Osteoblast (primary cell): ENCODE results near the gene PHLDA3. TPM values are rescaled to one million over a fixed set of nuclear protein-coding genes. Genes with fewer than 3 reads are reported as not detected.

Experiments
- DNase-seq: peaks from one replicate; pipeline ENCODE4 v3.0.0; 2011; ENCODE audit warnings: low spot score, mixed read lengths; ENCODE audit not compliant: insufficient read length; ENCODE audit errors: missing footprints
- H2AFZ ChIP-seq: 2 replicates; pipeline ENCODE4 v1.6.0; 2011; ENCODE audit warnings: mild to moderate bottlenecking, low read length
- H3K27ac ChIP-seq: 2 replicates; pipeline ENCODE4 v1.5.1; 2011; ENCODE audit warnings: mild to moderate bottlenecking, low read depth, low read length, moderate library complexity
- H3K27me3 ChIP-seq: 2 replicates; pipeline ENCODE4 v1.6.0; 2012; ENCODE audit warnings: mild to moderate bottlenecking, control low read depth, inconsistent platforms, low read length, moderate library complexity; ENCODE audit not compliant: insufficient read depth
- H3K36me3 ChIP-seq: 2 replicates; pipeline ENCODE4 v1.5.1; 2011; ENCODE audit warnings: mild to moderate bottlenecking, low read length, control low read depth, moderate library complexity; ENCODE audit not compliant: insufficient read depth
- H3K4me1 ChIP-seq: 2 replicates; pipeline ENCODE4 v1.5.1; 2011; ENCODE audit warnings: mild to moderate bottlenecking, low read length, control low read depth, moderate library complexity; ENCODE audit not compliant: insufficient read depth
- H3K4me2 ChIP-seq: 2 replicates; pipeline ENCODE4 v1.6.0; 2011; ENCODE audit warnings: mild to moderate bottlenecking, low read length; ENCODE audit not compliant: insufficient read depth
- H3K4me3 ChIP-seq: fragments of 200-600 bp; sonication (generic); 3 replicates; pipeline ENCODE4 v1.5.1; 2012; ENCODE audit warnings: mild to moderate bottlenecking, low read length, inconsistent platforms; ENCODE audit not compliant: insufficient read depth
- H3K79me2 ChIP-seq: 2 replicates; pipeline ENCODE4 v1.6.0; 2012; ENCODE audit warnings: mild to moderate bottlenecking, low read length, control low read depth, inconsistent platforms; ENCODE audit not compliant: insufficient read depth
- H3K9me3 ChIP-seq: 2 replicates; pipeline ENCODE4 v1.5.1; 2011; ENCODE audit warnings: low read depth, low read length, control low read depth
- H4K20me1 ChIP-seq: 2 replicates; pipeline ENCODE4 v1.6.0; 2012; ENCODE audit warnings: mild to moderate bottlenecking, low read length, control low read depth; ENCODE audit not compliant: insufficient read depth
- total RNA-seq: library from RNA; depleted of rRNA; stranded (reverse); fragments of >200 nt; gene quantifications from 2 replicates; pipeline ENCODE4 v1.2.3, GENCODE V29; 2012
- TF ChIP-seq, protein P1 (sequence below): IDR thresholded peaks from 2 replicates; pipeline ENCODE4 v1.5.1; 2011; ENCODE audit warnings: mild to moderate bottlenecking, low read depth, low read length, moderate library complexity; ENCODE audit errors: extremely low read depth

Gene PHLDA3
- total RNA-seq, 1 donor = 116 TPM

DNA sequence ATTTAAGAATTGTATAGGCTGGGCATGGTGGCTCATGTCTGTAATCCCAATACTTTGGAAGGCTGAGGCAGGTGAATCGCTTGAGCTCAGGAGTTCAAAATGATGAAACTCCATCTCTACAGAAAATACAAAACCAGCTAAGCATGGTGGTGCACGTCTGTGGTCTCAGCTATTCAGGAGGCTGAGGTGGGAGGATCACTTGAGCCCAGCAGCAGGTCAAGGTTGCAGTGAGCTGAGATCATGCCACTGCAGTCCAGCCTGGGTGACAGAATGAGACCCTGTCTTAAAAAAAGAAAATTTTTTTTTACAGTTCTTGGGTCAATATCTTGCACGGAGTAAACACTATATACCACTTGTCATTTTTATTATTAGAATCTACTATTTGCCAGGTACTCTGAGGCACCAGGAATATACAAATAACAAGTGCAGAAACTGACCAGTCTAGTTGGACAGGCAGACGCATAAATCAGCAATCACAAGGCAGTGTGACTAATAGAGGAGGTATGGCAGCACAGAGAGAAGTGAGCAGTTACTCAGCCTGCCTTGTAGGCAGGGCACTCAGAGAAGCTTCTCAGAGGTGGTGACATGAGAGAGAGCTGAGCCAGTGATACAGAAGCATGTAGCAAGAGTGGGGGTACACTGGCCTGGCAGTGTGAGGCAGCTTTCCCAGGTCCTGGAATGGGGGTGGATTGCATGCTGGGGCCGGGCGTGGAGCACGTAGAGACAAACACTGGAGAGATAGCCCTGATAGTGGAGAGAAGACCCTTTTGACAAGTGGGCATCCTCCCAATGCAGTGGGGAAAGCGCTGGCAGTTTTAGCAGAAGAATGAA, 8.0 kb downstream of the PHLDA3 start:
- H3K36me3 ChIP-seq = peaks cover 21% of the 10 kb centered on the region
- H3K4me1 ChIP-seq = peaks cover 73% of the 10 kb centered on the region
- H3K9me3 ChIP-seq = no peaks in the 10 kb centered on the region
- H3K4me2 ChIP-seq = peak overlapping the region; percentile 75
- H4K20me1 ChIP-seq = peaks cover 8% of the 10 kb centered on the region
- TF ChIP-seq, protein P1, sequence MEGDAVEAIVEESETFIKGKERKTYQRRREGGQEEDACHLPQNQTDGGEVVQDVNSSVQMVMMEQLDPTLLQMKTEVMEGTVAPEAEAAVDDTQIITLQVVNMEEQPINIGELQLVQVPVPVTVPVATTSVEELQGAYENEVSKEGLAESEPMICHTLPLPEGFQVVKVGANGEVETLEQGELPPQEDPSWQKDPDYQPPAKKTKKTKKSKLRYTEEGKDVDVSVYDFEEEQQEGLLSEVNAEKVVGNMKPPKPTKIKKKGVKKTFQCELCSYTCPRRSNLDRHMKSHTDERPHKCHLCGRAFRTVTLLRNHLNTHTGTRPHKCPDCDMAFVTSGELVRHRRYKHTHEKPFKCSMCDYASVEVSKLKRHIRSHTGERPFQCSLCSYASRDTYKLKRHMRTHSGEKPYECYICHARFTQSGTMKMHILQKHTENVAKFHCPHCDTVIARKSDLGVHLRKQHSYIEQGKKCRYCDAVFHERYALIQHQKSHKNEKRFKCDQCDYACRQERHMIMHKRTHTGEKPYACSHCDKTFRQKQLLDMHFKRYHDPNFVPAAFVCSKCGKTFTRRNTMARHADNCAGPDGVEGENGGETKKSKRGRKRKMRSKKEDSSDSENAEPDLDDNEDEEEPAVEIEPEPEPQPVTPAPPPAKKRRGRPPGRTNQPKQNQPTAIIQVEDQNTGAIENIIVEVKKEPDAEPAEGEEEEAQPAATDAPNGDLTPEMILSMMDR = no peak
- DNase-seq = peak; percentile 94
- no peak overlapping the region for H2AFZ ChIP-seq
- peak overlapping the region; percentile 98 for H3K27ac ChIP-seq
- no peaks in the 10 kb centered on the region for H3K27me3 ChIP-seq
- H3K79me2 ChIP-seq = peaks cover 25% of the 10 kb centered on the region
- peak overlapping the region; percentile 15 for H3K4me3 ChIP-seq

GRCh38 chr1:201459775-201460174, 9.2 kb downstream of the PHLDA3 start:
- Histone ChIP-seq H3K36me3 (peaks cover 8% of the 10 kb centered on the region), H3K4me3 (no peak overlapping the region), H3K27me3 (no peaks in the 10 kb centered on the region), H2AFZ (no peak overlapping the region), H3K4me2 (no peak overlapping the region), H3K27ac (peak overlapping the region; percentile 98), H3K9me3 (no peaks in the 10 kb centered on the region), H4K20me1 (no peaks in the 10 kb centered on the region), H3K4me1 (peaks cover 69% of the 10 kb centered on the region), H3K79me2 (peaks cover 13% of the 10 kb centered on the region)
- DNase-seq = no peak
- TF ChIP-seq, protein P1 = no peak

DNA sequence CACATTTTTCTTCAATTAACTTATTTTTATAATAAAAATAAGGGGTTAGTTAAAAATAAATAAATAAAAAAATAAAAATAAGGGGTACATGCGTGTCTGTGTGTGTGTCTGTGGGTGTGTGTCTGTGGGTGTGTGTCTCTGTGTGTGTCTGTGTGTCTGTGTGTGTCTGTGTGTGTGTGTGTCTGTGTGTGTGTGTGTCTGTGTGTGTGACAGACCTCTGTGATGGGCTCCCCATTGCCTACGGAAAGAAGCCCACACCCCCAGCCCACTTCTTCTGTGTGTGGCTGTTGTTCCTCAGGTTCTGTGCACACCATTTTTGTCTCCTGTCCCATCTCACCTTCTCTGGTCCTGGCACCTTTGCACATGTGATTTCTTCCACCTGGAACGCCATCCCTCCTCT, 9.9 kb downstream of the PHLDA3 start:
- TF ChIP-seq, protein P1 = no peak
- H3K4me2 ChIP-seq = no peak overlapping the region
- H3K27me3 ChIP-seq = no peaks in the 10 kb centered on the region
- no peak overlapping the region for H2AFZ ChIP-seq
- no peaks in the 10 kb centered on the region for H3K9me3 ChIP-seq
- no peak overlapping the region for H3K4me3 ChIP-seq
- no peak for DNase-seq
- H3K27ac ChIP-seq = peak overlapping the region; percentile 98
- no peaks in the 10 kb centered on the region for H4K20me1 ChIP-seq
- peaks cover 1% of the 10 kb centered on the region for H3K36me3 ChIP-seq
- peaks cover 77% of the 10 kb centered on the region for H3K4me1 ChIP-seq
- H3K79me2 ChIP-seq = peaks cover 6% of the 10 kb centered on the region

DNA sequence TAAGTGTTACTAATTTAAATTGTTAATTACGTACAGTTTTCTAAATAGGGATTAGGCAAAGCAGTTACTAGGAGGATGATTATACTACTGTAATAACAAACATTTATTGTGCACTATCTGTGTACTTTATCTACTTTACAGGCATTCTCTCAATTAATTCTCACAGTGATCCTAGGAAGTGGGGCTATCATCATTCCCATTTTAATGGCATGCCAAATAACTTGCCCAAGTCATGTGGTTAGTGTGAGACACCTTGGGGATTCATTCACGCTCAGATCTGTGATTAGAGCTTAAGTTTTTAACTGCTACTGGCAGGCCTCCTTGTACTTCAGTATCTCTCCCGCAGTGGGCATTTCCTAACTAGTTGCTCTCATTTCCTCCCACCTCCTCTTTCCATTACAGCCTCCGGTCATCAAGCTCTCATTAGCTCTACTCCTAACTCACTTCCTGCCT, 11.5 kb downstream of the PHLDA3 start:
- TF ChIP-seq, protein P1 = no peak
- peak overlapping the region; percentile 25 for H3K4me3 ChIP-seq
- H3K4me2 ChIP-seq = peak overlapping the region; percentile 88
- H4K20me1 ChIP-seq = no peaks in the 10 kb centered on the region
- H3K4me1 ChIP-seq = peaks cover 78% of the 10 kb centered on the region
- no peaks in the 10 kb centered on the region for H3K9me3 ChIP-seq
- no peaks in the 10 kb centered on the region for H3K79me2 ChIP-seq
- H2AFZ ChIP-seq = peak overlapping the region; percentile 19
- no peaks in the 10 kb centered on the region for H3K36me3 ChIP-seq
- no peaks in the 10 kb centered on the region for H3K27me3 ChIP-seq
- peak overlapping the region; percentile 100 for H3K27ac ChIP-seq
- no peak for DNase-seq
